Measurements from ENCODE around the gene TEX12.

- TF ChIP-seq TAF1 (IDR thresholded peaks at IDR 0.05; ENCODE audit: low read depth) (no peak), REST (IDR thresholded peaks at IDR 0.05; ENCODE audit: borderline replicate concordance) (no peak)
- TF ChIP-seq, protein P1, sequence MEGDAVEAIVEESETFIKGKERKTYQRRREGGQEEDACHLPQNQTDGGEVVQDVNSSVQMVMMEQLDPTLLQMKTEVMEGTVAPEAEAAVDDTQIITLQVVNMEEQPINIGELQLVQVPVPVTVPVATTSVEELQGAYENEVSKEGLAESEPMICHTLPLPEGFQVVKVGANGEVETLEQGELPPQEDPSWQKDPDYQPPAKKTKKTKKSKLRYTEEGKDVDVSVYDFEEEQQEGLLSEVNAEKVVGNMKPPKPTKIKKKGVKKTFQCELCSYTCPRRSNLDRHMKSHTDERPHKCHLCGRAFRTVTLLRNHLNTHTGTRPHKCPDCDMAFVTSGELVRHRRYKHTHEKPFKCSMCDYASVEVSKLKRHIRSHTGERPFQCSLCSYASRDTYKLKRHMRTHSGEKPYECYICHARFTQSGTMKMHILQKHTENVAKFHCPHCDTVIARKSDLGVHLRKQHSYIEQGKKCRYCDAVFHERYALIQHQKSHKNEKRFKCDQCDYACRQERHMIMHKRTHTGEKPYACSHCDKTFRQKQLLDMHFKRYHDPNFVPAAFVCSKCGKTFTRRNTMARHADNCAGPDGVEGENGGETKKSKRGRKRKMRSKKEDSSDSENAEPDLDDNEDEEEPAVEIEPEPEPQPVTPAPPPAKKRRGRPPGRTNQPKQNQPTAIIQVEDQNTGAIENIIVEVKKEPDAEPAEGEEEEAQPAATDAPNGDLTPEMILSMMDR (IDR thresholded peaks at IDR 0.05; ENCODE audit: poor library complexity, severe bottlenecking), result no peak
These were observed 49.5 kb downstream of the TEX12 start for GRCh38 chr11:112216561-112217105.
